HG02642 (cell line): Measurements from ENCODE around the gene TMEM242.

Source experiments
- ATAC-seq: cut with Tn5 transposase; IDR thresholded peaks from one replicate; pipeline ENCODE4 v1.9.1; 2021; ENCODE audit warnings: mild to moderate bottlenecking; ENCODE audit not compliant: unreplicated experiment, poor library complexity

TMEM242 gene

GRCh38 chr6:157272866-157273755 lies 50.2 kb downstream of the TMEM242 start:
- no peak for ATAC-seq

DNA sequence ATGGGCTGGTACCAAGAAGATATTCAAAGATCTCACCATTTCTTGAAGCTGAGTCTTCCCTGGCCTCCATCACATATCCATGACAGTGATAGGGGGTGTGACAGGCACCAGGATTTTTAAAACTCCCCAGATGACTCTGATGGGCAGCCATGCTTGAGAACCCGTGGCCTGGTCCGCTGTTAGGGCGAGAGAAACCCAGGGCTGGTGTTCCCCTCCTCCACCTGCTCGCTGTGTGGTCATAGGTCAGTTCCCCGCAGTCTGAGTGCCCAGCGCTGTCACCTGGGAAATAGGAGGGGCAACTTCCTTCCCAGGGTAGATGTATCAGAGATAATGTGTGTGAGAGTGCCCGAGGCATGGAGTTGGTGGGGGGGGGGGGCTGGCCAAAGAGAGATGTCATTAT lies 50.9 kb downstream of the TMEM242 start:
- ATAC-seq = no peak

GRCh38 chr6:157271911-157272310 lies 51.4 kb downstream of the TMEM242 start:
- no peak for ATAC-seq

GRCh38 chr6:157271441-157271840 lies 51.9 kb downstream of the TMEM242 start:
- no peak for ATAC-seq

DNA sequence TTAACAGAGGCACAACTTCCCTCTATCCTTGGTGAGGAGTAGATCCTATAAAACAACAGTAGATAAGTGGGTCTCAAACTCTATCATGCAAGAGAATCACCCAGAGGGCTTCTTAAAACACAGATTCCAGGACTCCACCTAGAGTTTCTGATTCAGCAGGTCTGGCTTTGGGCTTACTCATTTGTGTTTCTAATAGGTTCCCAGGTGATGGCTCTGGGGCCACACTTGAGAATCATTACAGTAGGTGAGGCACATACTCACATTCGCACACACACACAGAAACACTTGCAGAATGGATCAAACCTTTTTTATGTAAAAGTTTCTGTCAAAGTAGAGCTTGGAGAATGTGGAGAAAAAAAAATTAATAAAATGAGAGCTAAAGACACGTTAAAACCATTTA lies 52.4 kb downstream of the TMEM242 start:
- no peak for ATAC-seq

DNA sequence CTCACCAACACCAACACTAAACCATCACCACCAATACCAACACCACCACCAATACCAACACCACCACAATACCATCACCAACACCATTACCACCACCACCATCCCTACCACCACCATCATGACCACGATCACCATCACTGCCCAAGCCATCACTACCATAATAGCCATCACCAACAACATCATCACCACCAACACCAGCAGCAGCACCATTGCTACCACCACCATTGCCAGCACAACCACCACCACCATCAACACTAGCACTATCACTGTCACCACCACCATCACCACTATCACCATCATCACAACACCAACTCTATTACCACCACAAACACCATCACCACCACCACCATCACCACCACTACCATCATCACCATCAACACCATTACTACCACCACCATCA lies 53.0 kb downstream of the TMEM242 start:
- ATAC-seq = no peak

DNA sequence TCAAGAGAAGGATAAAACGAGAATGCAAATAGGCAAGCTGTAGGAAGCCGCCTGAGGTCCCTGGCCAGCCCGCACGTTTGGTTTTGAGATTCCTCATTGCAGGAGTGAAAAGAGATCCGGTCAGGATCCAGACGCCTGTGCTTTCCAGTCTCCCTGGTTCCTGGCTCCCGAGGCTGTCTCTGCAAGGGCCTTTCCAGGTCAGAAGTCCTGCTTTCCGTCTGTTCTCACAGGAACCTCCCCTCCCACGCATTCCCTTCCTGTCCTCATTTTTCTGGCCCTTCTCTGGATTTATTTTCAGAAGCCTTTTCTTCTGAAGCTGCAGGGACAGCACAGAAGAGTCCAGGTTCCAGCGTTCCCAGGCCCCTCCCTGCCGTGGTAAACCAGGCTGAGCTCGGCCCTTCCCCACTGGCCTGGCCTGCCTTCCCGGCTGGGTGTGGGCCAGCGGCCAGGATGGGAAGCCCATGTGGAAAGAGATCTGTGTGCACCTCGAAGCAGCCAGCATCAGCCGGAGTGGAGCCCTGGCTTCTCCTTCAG lies 54.0 kb downstream of the TMEM242 start:
- no peak for ATAC-seq

- no peak for ATAC-seq
Observed at GRCh38 chr6:157268835-157269234, 54.5 kb downstream of the TMEM242 start.

DNA sequence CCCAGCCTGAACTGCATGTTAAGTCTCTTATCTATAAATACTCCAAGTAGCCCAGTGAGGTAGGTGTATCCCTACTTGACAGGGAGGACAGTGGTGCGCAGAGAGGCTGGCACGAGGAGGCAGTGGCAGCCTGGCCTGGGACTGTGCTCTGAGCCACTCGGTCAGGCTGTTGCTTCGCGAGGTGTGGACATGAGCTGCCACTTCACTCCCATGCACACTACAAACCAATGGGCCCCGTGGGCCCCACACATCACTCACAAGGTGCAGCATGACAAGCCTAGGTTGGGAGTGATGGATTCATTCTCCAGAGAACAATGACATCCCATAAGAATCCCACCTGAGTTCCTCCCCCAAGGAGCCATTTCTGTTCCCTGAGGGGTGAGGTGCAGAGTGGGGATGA lies 54.9 kb downstream of the TMEM242 start:
- ATAC-seq = no peak

DNA sequence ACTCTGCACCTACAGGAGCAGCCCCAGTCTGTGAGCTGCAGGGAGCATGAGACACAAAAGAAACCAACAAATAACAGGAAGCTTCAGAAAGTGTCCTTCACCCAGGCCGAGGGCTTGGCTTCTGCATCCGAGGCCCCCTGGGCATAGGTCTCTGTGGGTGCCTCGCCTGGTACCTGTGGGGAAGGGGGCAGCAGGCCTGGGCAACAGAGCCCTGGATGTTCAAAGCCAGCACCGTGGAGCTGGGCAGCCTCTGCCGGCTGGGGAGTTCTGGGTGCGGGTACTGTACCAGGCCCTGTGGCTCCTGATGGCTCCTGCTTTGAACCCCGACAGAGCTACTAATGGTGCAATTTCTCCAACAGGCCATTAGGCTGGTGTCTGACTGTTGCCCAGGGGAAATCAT lies 55.7 kb downstream of the TMEM242 start:
- ATAC-seq = no peak

GRCh38 chr6:157267109-157267611 lies 56.2 kb downstream of the TMEM242 start:
- no peak for ATAC-seq

GRCh38 chr6:157266274-157267101 lies 56.8 kb downstream of the TMEM242 start:
- no peak for ATAC-seq

GRCh38 chr6:157265635-157266034 lies 57.7 kb downstream of the TMEM242 start:
- ATAC-seq = no peak

DNA sequence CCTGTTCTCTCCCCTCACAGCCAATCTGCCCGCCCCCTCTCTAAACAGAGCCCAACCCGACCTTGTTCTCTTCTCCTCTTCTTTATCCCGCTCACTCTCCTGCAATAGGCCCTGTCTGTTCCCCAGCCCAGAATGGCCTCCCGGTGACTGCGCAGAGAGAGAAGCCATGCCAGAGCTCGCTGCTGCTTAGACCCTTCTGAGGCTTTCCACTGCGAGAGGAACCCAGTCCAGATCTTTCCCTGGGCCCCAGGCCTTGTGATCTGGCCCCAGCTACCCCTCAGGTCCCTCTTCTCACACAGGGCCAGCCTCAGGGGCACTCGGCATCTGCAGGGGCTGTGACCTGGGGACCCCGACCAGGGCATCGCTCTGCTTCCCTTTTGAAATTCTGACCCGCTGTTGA lies 58.1 kb downstream of the TMEM242 start:
- ATAC-seq = no peak

GRCh38 chr6:157264701-157265100 lies 58.6 kb downstream of the TMEM242 start:
- ATAC-seq = no peak

DNA sequence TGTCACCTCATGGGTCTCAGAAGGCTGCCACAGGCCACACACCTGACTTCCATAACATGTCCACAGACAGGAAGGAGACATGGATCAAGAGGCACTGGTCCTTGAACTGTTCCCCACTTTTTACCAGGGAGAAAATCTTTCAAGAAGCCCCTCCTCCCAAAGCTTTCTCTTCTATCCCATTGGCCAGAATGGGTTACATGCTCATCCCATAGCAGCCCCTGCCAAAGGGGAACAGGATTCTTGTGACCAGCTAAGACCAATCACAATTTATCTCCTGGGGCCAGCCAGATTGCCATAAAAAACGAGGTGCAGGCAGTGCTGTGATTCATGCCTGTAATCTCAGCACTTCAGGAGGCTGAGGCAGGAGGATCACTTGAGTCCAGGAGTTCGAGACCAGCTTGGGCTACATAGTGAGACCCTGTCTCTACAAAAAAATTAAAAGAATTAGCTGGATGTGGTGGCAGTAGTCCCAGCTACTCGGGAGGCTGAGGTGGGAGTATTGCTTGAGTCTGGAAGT lies 59.4 kb downstream of the TMEM242 start:
- ATAC-seq = no peak

GRCh38 chr6:157263146-157263545 lies 60.2 kb downstream of the TMEM242 start:
- no peak for ATAC-seq

- no peak for ATAC-seq
Observed at GRCh38 chr6:157261606-157262005, 61.7 kb downstream of the TMEM242 start.

- ATAC-seq = no peak
Observed at GRCh38 chr6:157260735-157261410, 62.4 kb downstream of the TMEM242 start.

DNA sequence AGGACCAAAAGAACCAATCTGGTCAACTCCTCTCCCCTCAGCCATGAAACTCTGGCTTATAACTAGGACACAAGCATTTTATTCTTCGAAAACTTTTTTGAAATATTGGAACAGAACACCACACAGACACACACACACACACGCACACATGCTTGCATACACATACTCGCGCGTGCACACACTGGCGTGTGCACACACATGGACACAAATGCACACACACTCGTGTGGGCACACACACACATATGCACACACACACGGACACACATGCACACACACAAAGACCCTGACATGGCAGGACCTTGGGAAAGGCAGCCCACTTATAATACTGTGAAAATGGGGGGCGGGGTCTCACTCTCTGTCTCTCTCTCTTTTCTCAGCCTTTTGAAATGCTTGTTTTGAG lies 63.9 kb downstream of the TMEM242 start:
- no peak for ATAC-seq
